Measurements from ENCODE around the gene RNF166.
"Not testable (repeated sequence)": the region's sequence is repeated elsewhere in the genome, so short reads cannot be mapped to it uniquely, and the experiment has no call there.

The RNF166 gene

DNA sequence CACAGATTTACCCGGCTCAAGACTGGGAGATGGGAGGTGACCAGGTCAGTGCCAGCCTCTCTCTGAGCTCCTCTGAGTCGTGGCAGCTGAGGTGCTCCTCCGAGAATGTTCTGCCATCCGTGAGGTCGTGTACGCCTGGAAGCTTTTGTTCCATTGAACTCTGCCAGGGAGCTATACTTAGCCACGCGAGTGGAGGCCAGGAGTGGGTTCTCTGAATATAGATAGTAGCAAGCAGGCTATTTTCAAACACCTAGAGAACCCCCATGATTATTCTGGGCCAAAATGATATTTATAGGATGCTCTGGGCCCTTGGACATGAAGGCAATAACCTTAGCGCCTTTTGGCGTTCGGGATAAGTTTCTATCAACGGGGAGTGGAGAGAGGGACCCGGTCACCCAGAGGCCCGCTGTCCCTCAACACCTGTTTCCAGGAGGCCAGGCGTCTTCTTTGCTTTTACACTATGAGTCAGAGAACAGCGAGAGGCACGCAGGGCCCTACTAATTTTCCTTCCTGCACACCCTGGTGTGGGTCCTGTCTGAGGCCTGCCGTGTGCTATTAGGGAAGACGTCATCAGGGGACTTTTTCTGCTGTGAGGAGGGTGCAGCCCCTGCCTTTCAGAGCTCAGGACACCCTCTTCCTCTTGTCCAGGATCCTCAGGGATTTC, 32.4 kb downstream of the RNF166 start:
- DNase-seq (ENCODE audit: low spot score): no peak

GRCh38 chr16:88672776-88673175, 33.4 kb downstream of the RNF166 start:
- DNase-seq (ENCODE audit: low spot score): no peak

GRCh38 chr16:88671806-88672205, 34.4 kb downstream of the RNF166 start:
- no peak for DNase-seq (ENCODE audit: low spot score)

DNA sequence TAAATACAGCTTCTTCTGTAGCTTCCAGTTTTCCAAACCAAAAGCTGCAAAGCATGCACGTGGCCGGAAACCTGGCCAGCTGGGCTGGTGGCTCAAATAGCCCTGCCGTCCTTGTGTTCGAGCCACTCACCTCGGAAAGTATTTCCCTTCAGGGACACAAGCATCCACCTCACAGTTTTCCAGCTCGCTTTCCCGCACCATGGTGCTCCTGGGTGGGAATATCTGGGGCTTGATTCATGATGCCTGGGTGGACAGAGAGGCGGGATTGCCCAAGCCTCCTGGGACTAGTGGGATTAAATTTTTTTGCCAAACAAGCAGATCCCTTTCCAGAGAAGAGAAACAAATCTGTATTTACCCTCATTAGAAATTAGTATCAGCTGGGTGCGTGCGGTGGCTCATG, 36.2 kb downstream of the RNF166 start:
- no peak for DNase-seq (ENCODE audit: low spot score)

GRCh38 chr16:88669493-88669892, 36.7 kb downstream of the RNF166 start:
- DNase-seq (ENCODE audit: low spot score): not testable (repeated sequence)

- DNase-seq (ENCODE audit: low spot score): no peak
Measured at GRCh38 chr16:88667461-88667860, 38.7 kb downstream of the RNF166 start.

DNA sequence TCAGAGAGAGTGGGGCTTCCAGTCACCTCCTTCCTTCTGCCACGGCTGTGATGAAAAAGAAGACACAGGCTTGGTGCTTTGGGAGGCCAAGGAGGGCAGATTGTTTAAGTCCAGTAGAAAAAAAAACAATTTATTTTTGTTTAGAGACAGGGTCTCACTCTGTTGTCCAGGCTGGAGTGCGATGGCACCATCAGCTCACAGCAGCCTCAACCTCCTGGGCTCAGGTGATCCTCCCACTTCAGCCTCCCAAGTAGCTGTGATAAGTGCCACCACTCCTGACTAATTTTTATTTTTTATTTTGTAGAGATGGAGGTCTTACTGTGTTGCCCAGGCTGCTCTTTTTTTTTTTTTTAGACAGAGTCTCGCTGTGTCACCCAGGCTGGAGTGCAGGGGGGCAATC, 40.6 kb downstream of the RNF166 start:
- DNase-seq (ENCODE audit: low spot score): no peak

GRCh38 chr16:88665148-88665547, 41.1 kb downstream of the RNF166 start:
- peak; percentile 57 for DNase-seq (ENCODE audit: low spot score)

GRCh38 chr16:88662843-88663606, 43.2 kb downstream of the RNF166 start, which contains the start of gene MVD:
Gene MVD (minus strand): TSS chr16:88663091. CDS start chr16:88663080, 11 bp downstream.
- DNase-seq (ENCODE audit: low spot score): peak; percentile 98

GRCh38 chr16:88662222-88662842, 43.9 kb downstream of the RNF166 start:
- DNase-seq (ENCODE audit: low spot score): no peak

DNA sequence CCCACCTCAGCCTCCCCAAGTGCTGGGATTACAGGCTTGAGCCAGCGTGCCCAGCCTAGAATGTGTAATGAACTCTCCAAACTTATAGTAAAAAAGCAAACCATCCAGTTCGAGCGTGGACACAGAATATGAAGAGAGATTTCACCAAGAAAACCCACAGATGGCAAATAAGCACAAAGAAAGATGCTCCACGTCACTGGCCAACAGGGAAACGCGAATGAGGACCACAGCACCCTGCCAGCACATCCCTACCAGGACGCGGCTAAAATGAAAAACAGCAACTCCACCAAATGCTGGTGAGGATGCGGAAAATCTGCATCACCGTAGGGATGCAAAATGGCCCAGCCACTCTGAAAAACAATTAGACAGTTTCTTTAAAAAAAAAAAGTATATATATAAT, 44.7 kb downstream of the RNF166 start:
- no peak for DNase-seq (ENCODE audit: low spot score)

DNA sequence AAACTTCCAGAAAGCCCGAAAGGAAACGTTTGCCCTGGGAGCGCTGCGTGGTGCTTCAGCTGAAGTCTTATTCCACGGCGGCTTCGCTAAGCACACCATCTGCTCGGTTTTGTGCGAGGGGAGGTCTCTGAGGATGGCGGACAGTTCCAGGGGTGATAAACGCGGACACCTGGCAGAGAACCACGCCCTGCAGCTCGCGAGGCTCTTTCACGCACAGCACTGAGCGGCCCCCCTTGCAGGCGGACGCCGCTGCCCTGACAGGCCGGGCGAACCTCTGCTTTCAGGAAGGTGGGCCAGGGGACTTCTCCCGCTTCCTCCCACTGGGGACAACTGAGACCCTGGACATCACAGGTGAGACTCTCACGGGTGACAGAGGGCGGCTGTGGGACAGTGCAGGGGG, 47.0 kb downstream of the RNF166 start:
- no peak for DNase-seq (ENCODE audit: low spot score)

DNA sequence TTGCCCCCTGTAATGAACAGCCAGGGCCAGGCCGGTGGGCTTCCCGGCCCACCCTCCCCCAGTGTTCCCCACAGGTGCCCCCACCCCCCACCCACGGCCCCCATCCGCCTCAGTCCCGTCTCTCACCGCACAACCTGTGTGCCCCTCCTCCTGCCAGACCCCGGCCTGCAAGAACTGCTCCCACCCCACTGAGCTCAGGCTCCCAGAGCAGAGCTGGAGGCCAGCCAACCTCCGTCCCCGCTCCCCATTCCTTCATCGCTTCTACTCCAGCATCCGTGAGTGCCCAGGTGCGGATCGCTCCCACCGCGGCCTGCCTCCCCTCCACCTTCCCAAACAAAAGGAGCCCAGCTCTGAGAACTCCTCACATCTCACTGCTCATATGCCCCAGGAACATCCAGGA, 47.5 kb downstream of the RNF166 start:
- DNase-seq (ENCODE audit: low spot score): no peak

DNA sequence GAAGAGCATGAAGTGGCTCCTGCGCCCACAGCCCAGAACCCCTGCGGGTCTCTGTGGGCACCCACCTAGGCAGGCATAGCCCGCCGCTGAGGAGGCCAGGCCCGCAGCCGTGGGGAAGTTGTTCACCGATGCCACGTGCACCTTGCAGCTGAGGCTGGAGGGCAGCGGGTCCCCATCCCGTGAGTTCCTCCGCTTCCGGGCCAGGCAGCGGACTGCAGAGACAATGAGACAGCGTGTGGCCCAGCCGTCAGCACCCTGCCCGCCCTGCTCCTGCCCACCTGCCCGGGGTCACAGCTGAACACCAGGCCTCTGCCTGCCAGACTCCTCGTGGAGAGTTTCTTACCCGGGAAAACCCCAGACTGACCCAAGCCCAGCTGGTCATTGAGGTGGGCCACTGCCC, 48.8 kb downstream of the RNF166 start:
- no peak for DNase-seq (ENCODE audit: low spot score)

DNA sequence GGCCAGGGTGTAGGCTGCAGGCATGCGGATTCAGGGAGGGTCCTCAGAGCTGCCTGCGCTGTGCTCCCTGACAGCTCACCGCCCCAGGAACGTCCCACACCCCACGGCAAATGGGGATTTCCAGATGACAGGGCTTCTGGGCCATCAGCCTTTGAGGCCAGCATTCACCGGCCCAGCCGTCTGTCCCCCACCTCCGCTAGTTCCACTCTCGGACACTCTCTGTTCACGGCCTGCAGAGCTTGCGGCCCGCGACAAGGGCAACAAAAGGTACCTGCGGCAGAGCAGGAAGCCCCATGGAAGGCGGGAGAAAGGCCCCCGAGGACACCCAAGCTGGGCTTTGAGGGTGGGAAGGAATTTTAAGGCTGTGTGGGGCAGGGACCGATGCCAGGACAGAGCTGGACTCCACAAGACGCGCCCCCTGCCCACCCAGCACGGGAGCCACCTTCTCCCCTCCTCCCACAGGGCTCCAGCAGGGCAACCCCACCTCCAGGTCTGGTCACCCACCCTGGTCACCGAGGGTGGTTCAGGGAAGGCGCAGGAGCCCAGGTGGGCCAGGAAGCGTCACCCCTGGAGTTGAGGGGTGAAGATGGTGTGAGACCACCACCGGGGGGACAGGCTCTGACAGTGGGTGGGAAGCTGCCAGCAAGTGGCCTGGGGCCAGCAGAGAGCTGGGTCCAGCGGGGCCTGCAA, 49.8 kb downstream of the RNF166 start:
- no peak for DNase-seq (ENCODE audit: low spot score)

- no peak for DNase-seq (ENCODE audit: low spot score)
Measured at GRCh38 chr16:88655733-88656281, 50.4 kb downstream of the RNF166 start.

DNA sequence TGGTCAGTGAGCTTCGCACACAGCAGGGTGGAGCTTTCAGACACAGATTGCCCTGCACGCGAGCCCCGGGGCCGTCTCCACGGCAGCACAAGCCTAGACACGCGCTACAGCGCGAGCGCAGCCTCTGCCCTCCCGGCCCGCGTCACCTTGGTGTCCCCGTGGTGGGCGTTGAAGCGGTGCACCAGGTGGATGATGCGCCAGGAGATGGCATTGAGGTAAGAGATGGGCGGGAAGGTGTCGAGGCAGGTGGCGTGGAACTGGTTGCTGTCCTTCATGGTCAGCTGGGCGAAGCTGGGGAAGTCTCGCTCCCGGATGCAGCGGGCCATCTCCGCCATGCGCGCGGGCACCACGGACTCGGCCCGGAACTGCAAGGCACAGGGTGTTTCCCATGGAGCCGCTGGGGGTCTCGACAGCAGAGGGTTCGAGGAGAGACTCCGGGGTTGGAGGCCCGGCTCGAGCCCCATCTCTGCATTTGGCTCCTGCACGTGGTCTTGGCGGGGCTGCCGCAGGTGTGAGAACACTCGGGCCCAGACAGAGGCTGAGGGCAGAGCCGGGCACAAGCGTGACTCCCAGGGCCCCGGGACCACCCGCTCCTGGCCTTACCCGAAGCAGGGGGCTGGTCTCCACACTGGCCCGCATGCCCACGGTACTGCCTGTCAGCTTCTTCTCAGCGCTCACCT, 51.0 kb downstream of the RNF166 start:
- no peak for DNase-seq (ENCODE audit: low spot score)

GRCh38 chr16:88654363-88655052, 51.7 kb downstream of the RNF166 start:
- DNase-seq (ENCODE audit: low spot score): no peak

DNA sequence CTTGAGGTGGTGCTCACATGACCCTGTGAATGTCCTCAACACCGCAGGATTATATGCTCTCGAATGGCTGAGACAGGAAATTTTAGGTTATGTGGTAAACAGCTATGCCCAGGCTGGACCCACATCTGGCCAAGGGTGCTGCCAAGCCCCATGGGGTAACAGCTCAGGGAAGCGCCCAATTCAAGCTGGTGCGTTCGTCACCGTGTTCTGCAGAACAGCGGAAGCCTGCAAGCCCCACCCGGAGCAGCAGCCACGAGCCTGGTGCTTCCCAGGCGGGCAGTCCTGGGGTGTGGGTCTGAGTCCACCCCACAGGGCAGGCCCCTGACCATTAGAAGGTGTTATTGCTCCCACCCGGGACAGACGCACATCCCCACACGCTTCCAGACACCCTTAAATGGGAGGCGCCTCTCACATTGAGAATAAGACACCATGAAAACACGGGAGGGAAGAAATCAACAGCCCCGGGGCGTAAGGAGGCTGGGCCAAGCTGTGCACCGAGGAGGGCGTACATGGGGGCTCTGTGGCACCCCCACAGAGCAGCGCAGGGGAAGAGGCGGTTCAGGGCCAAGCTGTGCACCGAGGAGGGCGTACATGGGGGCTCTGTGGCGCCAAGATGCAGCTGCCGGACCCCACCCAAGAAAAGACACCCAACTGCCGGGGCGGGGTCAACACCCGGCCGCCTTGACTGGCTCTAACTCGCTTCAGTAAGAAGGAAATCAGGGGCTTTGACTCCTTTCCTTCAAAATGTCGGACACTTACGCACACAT, 52.4 kb downstream of the RNF166 start:
- no peak for DNase-seq (ENCODE audit: low spot score)

- no peak for DNase-seq (ENCODE audit: low spot score)
Measured at GRCh38 chr16:88653101-88653500, 53.1 kb downstream of the RNF166 start.

- DNase-seq (ENCODE audit: low spot score): no peak
Measured at GRCh38 chr16:88652762-88653063, 53.5 kb downstream of the RNF166 start.
